ENCODE results near the gene PSEN1. TPM values are rescaled to one million over a fixed set of nuclear protein-coding genes. Genes with fewer than 3 reads are reported as not detected.

The PSEN1 gene
- total and polyA plus RNA-seq, 2 of the 8 experiments (the other 6 are each of a cell fraction or from before 2014, with no cell fraction given): 10.1 to 38.7 TPM

DNA sequence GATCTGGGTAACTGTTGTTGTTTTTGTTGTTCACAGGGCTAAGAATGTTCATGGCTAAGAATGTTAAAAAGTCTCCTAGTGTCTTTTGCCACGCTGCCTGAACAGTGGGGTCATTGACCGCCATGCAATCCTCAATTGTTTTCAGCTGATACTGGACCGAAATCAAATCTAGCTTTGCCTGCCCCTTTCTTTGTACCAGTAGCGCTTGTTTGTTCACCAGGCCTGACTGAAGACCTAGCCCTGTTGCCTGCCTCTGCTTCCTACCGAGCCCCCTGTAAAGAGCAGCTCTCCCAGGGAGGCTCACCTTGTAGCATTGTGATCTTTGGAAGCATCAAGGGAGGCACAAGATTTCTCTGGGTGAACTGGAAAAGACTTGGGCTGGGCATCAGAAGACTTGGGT is 6.7 kb downstream of the PSEN1 start:
- Histone ChIP-seq H2BK5ac (ENCODE audit: low read depth, low read length) (no peak overlapping the region), H3K23ac (ENCODE audit: insufficient read length) (no peak overlapping the region), H3K9ac (replicated peaks in 1 of 4; ENCODE audit: extremely low read depth in 1 of 4, low read depth in 3 of 4, low read length in 3 of 4) (no peak overlapping the region), H2BK15ac (ENCODE audit: low read length) (no peak overlapping the region), H3K27ac (ENCODE audit: low read depth, low read length) (no peak overlapping the region), H3K36me3 (ENCODE audit: control insufficient read depth in 2 of 4, insufficient read depth in 4 of 4, low read length in 3 of 4) (peaks cover 0 to 3% (median 0%) of the 10 kb centered on the region in 4 experiments; a peak in 3 of 8 replicates), H4K5ac (ENCODE audit: insufficient read length, low read depth, low read length) (no peak overlapping the region), H4K20me1 (replicated peaks in 1 of 2; ENCODE audit: control insufficient read depth in 1 of 2, insufficient read depth in 2 of 2, low read length in 2 of 2) (peaks cover 0 to 6% of the 10 kb centered on the region in 2 experiments), H3K4ac (replicated peaks; ENCODE audit: insufficient read length, low read depth, low read length) (no peak overlapping the region), H2BK12ac (ENCODE audit: low read depth, low read length) (no peak overlapping the region), H2AK5ac (ENCODE audit: low read depth, low read length) (no peak overlapping the region), H3K18ac (ENCODE audit: extremely low read depth, low read length) (no peak overlapping the region), H3K79me2 (ENCODE audit: control insufficient read depth in 1 of 2, insufficient read depth in 2 of 2, low read length in 2 of 2) (peaks cover 0 to 63% of the 10 kb centered on the region in 2 experiments; a peak in 3 of 4 replicates), H3K4me1 (replicated peaks in 1 of 4; ENCODE audit: control insufficient read depth in 3 of 4, insufficient read depth in 4 of 4, low read length in 3 of 4) (no peaks in the 10 kb centered on the region), H3K56ac (replicated peaks; ENCODE audit: insufficient read length, low read depth, low read length) (no peak overlapping the region), H3K4me2 (ENCODE audit: insufficient read depth in 1 of 2, low read depth in 2 of 2, low read length in 2 of 2) (no peak overlapping the region), H3K9me3 (ENCODE audit: insufficient read depth in 2 of 2, low read depth in 1 of 2, low read length in 1 of 2) (no peaks in the 10 kb centered on the region), H3K79me1 (ENCODE audit: low read depth, low read length) (peaks cover 5% of the 10 kb centered on the region; the same call in 1 of the 2 replicates), H3K23me2 (ENCODE audit: low read depth, low read length) (no peaks in the 10 kb centered on the region), H3K14ac (ENCODE audit: insufficient read length) (no peak overlapping the region), H4K8ac (ENCODE audit: extremely low read depth, insufficient read depth, low read length) (no peak overlapping the region), H3K4me3 (ENCODE audit: extremely low read depth in 1 of 4, insufficient read depth in 2 of 4, low read depth in 3 of 4, low read length in 4 of 4) (no peak overlapping the region), H4K91ac (replicated peaks; ENCODE audit: insufficient read length, low read length) (no peak overlapping the region), H2BK120ac (replicated peaks; ENCODE audit: low read depth, low read length) (no peak overlapping the region), H3K27me3 (replicated peaks in 1 of 4; ENCODE audit: control insufficient read depth in 3 of 4, extremely low read depth in 1 of 4, insufficient read depth in 3 of 4, low read length in 3 of 4) (no peaks in the 10 kb centered on the region), H2BK20ac (ENCODE audit: low read length) (no peak overlapping the region), H2AFZ (ENCODE audit: low read length) (no peak overlapping the region)
- 83% methylated on average over 5 of the region's 5 CpGs; no CpG with 5 or more reads in 1 of the 2 experiments for WGBS, 2 experiments (ENCODE audit: extremely low coverage in 1 of 2, insufficient coverage in 1 of 2, insufficient read length in 1 of 2, insufficient replicate concordance in 2 of 2, low coverage in 1 of 2, low lambda C conversion rate in 2 of 2, missing lambda C conversion rate in 1 of 2)
- TF ChIP-seq SP1 (IDR thresholded peaks at IDR 0.05; ENCODE audit: low read depth, low read length) (no peak), CHD1 (IDR thresholded peaks at IDR 0.05; ENCODE audit: low read depth, low read length) (no peak), PHF8 (conservative IDR thresholded peaks at IDR 0.05; ENCODE audit: low read depth, low read length) (no peak)
- TF ChIP-seq, protein P1, sequence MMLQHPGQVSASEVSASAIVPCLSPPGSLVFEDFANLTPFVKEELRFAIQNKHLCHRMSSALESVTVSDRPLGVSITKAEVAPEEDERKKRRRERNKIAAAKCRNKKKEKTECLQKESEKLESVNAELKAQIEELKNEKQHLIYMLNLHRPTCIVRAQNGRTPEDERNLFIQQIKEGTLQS (IDR thresholded peaks at IDR 0.05; ENCODE audit: insufficient read depth, low read depth, low read length): no peak
- FAIRE-seq (no peak), DNase-seq (ENCODE audit: low read depth in 1 of 2, low spot score in 2 of 2) (no peak)
- ChIA-PET CTCF (ENCODE audit: partially characterized antibody) (interaction anchor here (0.6 kb wide), 1 partner anchor 61 kb away, joined by 3 read pairs; no protein-coding TSS in a partner anchor), POLR2A (ENCODE audit: partially characterized antibody) (interaction anchor here (1.1 to 1.7 kb wide), 2 partner anchors 18 to 36 kb away, joined by 4 to 7 read pairs; no protein-coding TSS in a partner anchor)

Data from H1 (cell line).